Stimulated activated CD8-positive, alpha-beta memory T cell treated with anti-CD3 and anti-CD28 coated beads, Interleukin-12 subunit alpha, Interleukin-12 subunit beta, amount 100 ng/mL, for 4 hours (primary cell): ENCODE measurements around the gene HCN3.
"Not testable (repeated sequence)": the region's sequence is repeated elsewhere in the genome, so short reads cannot be mapped to it uniquely, and the experiment has no call there.

Source experiments
- DNase-seq: peaks from one replicate; pipeline ENCODE4 v3.0.0-alpha.2; 2020; ENCODE audit warnings: low read depth

HCN3 gene

DNA sequence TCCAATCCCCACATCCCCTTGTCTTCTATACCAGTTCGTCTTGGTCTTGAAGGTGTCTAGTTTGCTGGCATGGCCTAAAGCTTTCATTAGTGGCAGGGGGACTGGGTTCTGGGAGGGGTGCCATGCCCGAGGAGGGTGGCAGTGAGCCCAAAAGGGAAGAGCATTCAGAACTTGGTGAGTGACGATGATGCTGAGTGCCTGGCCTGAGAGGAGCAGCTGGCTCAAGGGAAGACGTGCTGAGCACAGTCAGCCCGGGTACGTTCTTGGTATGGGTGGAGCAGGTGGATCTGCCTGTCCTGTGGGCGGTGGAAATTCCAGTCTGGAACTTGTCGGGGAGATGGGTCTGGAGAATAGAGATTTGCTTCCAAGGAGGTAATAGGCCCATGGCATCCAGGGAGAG, 36.0 kb downstream of the HCN3 start:
- DNase-seq = no peak

DNA sequence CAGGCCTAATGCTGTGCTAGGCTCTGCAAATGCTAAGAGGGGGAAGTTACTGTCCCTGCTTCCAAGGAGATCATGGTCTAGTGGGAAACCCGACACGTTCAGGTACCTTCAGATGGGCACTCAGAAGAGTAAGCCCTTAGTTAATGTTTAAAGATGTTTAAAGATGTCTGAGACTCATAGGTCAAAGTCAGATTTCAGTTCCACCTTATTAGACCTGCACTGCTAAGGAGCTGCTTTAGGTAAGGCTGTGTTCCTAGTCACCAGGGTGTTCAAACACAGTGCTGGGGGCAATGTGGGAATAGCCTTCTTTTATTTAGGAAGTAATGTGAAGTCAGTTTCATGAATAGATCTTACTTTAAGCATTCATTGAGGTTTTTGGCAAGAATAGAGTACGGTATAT, 39.7 kb downstream of the HCN3 start:
- no peak for DNase-seq

DNA sequence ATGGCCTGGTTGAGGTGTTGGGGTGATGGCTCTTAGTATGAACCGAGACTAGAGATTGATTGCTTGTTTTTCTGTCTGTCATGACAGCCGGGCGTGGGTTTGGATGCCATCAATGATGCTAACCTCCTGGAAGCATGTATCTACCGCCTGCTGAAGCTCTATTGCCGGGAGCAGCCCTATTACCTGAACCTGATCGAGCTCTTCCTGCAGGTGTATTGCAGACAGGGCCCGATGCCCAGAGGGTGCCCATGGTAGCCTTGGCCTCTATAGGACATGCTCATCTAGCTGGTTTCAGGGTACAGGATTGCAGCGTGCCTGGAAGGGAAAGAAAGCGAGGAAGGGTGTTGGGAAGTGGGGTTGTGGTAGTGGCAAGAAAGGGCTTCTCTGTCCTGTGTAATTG, 40.8 kb downstream of the HCN3 start:
- DNase-seq = no peak

DNA sequence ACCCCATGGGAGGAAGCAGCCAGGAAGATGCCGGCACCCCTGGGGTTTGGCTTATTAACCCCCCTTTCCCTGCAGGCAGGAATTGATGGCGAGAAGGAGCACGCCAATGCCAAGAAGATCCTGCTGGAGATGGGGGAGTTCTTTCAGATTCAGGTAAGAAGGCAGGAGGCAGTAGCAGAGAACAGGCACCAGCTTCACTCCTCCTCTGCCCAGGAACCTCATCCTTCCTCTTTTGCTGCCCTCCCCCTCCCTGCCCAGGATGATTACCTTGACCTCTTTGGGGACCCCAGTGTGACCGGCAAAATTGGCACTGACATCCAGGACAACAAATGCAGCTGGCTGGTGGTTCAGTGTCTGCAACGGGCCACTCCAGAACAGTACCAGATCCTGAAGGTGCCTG, 42.3 kb downstream of the HCN3 start:
- DNase-seq = no peak

DNA sequence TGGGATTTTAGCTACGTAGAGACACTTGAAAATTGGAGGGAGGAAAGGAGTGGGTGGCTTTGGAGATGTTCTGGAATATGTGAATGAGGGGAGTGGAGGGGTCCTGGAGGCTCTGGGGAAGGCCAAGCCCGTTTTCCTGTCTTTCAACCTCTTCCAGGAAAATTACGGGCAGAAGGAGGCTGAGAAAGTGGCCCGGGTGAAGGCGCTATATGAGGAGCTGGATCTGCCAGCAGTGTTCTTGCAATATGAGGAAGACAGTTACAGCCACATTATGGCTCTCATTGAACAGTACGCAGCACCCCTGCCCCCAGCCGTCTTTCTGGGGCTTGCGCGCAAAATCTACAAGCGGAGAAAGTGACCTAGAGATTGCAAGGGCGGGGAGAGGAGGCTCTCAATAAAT, 43.0 kb downstream of the HCN3 start:
- no peak for DNase-seq

DNA sequence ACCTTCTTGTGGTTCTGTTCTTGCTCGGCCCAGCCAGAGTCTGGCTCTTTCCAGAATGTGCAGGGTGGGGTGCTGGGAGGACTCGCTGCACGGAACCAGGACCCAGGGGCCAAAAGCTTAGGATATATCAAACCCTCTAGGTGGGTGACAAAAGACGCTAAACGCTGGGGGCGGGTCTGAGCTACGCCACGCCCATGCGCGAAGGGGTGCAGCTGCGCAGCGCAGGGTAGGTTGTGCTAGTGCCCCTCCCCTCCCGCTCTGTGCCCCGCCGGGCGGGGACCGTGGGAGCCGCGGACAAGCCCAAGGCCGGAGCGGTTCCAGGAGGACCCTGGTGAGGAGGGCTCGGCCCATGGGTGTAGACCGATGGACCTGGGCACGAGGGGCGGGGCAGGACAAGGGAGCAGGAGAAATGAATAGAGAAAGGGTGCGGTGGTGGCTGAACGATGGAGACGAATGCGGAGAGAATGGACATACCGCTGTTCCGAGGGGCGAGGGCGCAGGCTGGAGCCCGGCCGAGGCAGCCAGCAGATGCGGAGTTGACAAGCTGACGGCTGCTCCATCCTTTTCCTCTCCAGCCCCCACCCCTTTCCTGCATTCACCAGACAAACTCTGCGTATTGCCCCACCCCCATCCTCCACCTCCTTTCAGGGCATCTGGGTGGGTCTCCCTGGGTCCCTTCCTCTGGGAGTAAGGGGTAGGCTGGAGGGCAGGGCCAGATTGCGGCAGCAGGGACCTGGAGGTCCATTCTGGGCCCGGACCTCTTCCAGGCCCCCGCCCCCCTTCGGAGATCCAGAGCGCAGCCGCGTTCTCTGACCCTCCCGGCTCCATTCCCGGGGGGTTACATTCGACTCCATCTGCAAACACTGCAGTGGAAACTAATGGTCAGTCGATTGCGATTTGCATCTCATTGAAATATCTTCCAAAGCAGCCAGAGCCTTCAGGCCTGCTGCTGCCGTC, 43.7 kb downstream of the HCN3 start, which contains the start of gene RUSC1:
Gene RUSC1, plus strand, starts transcription at position 234 of the 957 bp plus-strand sequence. CDS start 880 bp downstream, outside the sequence.
- DNase-seq = peak; percentile 51

DNA sequence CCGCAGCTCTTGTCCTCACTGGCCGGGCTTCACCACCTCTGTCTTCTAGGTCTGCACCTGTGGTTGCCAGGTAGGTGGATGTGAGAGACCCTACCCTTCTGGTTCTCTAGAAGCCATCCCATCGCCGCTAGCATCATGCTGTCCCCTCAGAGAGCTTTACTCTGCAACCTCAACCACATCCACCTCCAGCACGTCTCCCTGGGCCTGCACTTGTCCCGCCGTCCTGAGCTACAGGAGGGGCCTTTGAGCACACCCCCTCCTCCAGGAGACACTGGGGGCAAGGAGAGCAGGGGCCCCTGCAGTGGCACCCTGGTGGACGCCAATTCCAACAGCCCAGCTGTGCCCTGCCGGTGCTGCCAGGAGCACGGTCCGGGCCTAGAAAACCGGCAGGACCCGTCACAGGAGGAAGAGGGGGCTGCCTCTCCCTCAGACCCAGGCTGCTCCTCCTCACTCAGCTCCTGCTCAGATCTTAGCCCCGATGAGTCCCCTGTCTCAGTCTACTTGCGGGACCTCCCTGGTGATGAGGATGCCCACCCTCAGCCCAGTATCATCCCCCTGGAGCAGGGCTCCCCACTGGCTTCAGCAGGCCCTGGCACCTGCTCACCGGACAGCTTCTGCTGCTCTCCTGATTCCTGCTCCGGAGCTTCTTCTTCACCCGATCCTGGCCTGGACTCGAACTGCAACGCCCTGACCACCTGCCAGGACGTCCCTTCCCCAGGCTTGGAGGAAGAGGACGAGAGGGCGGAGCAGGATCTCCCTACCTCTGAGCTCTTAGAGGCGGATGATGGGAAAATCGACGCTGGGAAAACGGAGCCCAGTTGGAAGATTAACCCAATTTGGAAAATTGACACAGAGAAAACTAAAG, 44.6 kb downstream of the HCN3 start:
- DNase-seq = no peak

DNA sequence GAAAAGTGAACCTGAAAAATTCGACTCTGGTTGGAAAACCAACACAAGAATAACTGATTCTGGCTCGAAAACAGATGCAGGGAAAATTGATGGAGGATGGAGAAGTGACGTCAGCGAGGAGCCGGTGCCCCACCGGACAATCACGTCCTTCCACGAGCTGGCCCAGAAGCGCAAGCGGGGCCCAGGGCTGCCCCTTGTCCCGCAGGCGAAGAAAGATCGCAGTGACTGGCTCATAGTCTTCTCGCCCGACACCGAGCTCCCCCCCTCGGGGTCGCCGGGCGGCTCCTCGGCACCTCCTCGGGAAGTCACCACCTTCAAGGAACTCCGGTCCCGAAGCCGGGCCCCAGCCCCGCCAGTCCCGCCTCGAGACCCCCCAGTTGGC, 45.3 kb downstream of the HCN3 start:
- DNase-seq = no peak

DNA sequence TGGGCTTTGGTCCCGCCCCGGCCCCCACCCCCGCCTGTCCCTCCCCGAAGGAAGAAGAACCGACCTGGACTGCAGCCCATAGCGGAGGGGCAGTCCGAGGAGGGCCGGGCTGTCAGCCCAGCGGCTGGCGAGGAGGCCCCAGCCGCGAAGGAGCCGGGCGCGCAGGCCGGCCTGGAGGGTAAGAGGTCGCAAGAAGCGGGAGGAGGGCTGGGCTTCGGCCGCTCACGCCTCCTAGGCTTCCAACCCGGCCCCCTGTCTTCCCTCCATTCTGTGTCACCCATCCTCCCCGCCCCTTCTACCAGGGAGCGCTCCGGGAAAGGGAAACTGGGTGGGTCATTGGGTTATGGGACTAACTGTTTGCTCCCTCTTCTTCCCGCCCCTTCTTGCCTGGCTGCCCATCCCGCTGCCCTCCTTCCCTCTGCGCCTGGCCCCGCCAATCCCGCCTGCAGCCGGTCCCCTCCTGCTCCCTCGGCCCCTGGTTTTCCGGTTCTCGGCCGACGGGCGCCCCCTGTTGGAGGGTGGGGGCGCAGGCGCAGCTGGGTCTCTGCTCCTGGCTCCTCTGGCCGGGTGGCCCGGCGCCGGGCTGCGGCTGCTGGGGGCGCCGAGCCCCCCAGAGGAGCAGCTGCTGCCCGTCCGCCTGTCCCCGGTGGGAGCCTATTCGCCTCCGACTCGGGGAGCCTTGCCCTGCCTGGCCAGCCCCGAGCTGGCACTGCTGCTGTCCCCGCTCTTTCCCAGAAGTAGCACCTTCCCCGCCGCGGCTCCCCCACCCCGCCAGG, 45.9 kb downstream of the HCN3 start:
- peak; percentile 76 for DNase-seq

DNA sequence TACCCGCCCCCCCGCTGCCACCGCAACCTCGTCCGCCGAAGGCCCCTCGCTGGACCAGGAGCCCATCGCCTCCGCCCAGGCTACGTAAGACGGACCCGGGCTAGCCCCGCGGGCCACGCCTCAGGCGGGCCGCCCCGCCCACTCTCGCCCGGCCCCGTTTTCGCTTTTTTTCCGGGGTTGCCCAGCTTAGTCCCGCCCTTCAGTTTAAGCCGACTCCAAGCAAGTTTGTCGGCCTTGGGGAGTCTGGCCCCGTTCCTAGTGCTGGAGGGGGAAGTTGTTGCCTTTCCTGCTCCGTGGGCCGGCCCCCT, 46.4 kb downstream of the HCN3 start:
- DNase-seq = peak; percentile 68

DNA sequence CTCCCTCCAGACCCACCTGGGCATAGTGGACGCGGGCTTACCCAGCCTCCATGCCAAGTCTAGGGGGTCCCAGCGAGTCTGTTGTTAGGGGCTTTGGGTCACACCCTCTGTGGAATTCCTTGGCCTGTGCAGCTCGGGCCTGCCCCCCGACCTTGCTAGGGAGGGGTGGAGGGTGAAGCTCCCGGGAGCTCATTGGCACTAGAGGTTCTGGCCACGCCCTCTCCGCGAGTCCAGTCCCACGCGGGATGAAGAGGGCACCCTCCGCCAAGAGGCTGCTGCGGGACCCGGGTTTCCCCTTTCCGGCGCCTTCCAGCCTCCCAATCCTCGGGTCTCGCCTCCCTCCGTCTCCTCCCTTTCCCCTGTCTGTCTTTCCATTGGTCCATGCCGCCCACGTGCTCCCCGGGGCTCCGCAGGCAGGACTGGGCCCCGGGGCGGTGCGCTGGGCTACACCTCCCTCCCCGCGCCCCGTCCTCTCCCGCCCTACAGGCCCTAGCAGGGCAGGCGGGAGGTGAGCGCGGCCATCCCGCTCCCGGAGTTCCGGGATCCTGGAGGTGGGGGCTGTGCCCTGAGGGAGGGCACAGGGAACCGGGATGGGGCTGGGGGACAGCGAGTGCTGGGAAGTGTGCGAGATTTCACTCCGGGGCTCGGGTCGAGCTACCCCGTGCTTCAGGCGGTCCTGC, 46.9 kb downstream of the HCN3 start:
- peak; percentile 74 for DNase-seq

DNA sequence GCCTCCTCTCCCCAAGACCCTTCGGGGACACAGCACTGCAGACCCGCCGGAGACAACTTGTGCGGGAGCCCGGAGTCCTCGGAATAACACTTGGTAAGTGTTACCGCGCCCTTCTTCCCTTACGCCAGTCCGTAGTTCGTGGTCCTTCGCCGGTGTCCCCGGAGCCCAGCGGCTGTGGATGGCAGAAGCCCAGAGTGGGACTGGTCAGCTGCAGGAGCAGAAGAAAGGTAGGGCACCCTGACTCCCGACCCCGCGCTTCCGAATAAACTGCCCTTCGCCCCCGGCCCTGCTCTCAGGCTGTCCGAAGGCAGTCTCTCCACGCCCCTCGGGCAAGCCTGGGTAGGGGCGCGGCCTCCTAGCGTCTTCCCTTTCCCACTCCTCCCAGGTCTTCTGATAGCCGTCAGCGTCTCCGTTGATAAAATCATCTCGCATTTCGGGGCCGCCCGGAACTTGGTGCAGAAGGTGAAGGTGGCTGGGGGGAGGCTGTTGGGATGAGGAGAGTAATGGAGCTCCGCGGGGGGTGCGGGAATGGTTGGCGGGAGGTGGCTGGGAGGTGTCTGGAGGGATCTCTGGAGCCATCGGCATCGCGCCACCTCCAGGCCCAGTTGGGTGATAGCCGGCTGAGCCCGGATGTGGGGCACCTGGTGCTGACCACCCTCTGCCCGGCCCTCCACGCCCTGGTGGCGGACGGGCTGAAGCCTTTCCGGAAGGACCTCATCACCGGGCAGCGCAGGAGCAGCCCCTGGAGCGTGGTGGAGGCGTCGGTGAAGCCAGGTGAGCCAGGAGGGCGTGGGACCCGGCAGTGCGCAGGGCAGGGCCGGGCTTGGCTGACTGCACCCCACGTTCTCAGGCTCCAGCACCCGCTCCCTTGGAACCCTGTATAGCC, 47.7 kb downstream of the HCN3 start:
- no peak for DNase-seq

DNA sequence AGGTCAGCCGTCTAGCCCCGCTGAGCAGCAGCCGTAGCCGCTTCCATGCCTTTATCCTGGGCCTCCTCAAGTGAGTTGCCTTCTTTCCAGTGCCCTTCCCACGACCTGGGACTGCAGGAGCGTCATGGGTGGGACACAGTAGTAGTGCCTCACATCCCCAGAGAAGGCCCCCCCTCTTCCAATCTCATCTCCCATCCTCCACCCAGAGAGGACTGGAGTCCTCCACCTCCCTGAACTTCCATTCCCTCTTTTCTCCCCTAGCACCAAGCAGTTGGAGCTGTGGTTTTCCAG, 48.3 kb downstream of the HCN3 start:
- no peak for DNase-seq

DNA sequence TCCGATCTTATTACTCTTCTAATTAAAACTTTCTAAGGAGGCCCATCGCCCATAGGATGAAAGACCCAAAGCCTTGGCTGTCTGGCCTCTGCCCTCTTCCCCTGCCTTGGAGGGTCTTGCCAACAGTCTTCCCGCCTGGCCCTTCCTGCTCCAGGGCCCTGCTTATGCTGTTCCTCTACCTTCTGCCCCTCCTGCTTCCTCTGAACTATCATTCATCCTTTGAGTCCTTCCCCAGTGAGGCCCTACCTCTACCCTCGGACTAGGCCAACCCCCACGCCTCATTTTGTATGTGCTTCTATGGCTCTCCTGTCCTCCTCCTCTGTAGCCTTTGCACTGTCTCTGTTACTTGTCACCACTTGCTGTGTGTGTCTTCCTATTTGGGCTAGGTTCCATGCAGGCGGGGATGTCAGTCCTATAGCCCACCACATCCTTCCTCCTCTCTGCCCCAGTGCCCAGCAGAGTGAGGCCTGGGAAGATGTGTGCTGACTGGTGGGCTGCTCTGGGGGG, 48.8 kb downstream of the HCN3 start:
- no peak for DNase-seq

DNA sequence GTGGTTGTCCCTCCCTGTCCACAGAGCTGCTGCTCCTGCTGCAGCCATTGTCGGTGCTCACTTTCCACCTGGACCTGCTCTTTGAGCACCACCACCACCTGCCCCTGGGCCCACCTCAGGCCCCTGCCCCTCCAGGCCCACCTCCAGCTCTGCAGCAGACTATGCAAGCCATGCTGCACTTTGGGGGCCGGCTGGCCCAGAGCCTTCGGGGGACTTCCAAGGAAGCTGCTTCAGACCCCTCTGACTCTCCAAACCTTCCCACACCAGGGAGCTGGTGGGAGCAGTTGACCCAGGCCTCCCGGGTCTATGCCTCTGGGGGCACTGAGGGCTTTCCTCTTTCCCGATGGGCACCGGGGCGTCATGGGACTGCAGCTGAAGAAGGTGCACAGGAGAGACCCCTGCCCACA, 49.4 kb downstream of the HCN3 start:
- DNase-seq = no peak

DNA sequence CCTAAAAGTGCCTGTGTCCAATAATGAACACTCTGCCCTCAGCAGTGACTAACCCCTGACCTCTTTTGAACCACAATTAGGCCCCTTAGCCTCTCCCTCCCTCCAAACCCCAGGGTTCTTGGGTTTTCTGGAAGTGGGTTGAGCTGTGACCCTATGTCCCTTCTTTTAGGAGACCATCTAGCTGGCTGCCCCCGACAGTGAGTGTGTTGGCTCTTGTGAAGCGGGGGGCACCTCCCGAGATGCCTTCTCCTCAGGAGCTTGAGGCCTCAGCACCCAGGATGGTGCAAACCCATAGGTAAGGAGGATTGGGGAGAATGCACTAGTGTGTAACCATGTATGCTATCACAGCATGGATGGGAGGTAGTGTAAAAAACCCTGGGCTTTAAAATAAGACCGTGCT, 50.7 kb downstream of the HCN3 start:
- no peak for DNase-seq

DNA sequence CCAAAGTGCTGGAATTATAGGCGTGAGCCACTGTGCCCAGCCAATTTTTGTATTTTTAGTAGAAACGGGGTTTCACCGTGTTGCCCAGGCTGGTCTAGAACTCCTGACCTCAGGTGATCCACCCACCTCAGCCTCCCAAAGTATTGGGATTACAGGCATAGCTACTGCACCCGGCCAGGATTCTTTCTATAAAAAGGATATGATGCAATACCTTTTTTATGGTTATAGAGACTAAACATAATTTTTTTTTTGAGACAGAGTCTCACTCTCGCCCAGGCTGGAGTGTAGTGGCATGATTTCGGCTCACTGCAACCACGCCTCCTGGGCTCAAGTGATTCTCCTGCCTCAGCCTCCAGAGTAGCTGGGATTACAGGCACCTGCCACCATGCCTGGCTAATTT, 51.6 kb downstream of the HCN3 start:
- not testable (repeated sequence) for DNase-seq

DNA sequence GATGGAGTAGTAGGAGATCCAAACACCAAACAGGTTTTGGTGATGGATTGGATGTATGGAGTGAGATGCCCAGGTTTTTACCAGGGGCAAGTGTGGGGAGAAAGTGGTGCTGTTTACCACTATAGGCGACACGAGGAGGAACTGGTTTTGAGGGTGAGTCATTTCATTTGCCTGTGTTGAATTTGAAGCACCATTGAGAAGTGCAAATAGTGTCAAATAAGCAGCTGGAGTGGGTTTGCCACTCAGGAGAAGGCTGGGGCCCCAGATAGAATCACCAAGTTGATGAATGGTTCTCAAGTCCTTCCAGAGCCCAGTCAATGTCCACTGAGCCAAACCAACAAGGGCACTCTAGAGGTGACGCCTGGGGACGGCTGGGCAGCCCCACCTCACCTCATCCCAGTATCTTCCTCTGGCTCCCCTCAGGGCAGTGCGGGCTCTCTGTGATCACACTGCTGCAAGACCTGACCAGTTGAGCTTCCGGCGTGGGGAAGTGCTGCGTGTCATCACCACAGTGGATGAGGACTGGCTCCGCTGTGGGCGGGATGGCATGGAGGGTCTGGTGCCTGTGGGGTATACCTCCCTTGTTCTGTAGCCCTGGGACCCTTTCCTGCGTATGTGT, 52.8 kb downstream of the HCN3 start:
- no peak for DNase-seq

DNA sequence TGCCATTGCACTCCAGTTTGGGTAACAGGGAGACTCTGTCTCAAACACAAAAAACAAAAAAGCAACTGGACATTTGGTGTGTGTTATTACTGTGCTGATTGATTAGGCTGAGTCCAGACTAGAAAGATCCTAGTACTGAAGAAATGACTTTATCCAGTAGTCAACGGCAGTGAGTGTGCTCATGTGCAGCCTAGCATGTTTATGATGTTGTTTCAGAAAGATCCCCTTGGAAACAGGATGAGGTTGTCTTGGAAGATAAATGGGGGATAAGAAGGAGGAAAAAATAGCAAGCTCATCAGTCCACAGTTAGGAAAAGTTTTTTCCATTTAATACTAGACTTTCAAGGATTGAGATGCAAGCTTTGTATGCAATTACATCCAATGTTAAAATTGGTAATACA, 57.7 kb downstream of the HCN3 start:
- DNase-seq = no peak
